Gastrocnemius medialis (tissue), 4 donors: Measurements from ENCODE around the gene NAPSA. TPM values are rescaled to one million over a fixed set of nuclear protein-coding genes. Genes with fewer than 3 reads are reported as not detected.

ENCODE experiments used
- ATAC-seq, 2 donors: fragments of 150-250 bp; one replicate each; pipeline ENCODE4 v1.9.1; 2016
- DNase-seq, 2 donors: peaks; one replicate each; pipeline ENCODE4 v3.0.0-alpha.2; 2019
- H3K27ac ChIP-seq, 4 donors: fragments of 200-600 bp; sonication (generic); 1 replicate in 1 of 4; 2 replicates in 3 of 4; pipeline ENCODE4 v1.5.1; 2016 to 2018; ENCODE audit warnings: mild to moderate bottlenecking in 2 of 4, moderate library complexity in 1 of 4
- H3K27me3 ChIP-seq, 3 donors: fragments of 200-600 bp; sonication (generic) in 2 of 3; 1 replicate in 1 of 3; 2 replicates in 2 of 3; pipeline versions ENCODE4 v1.5.1 to v1.6.0; 2016 to 2019; ENCODE audit warnings: mild to moderate bottlenecking in 1 of 3, moderate library complexity in 1 of 3
- H3K36me3 ChIP-seq, 2 donors: fragments of 200-600 bp; sonication (generic) in 1 of 2; one replicate each; pipeline ENCODE4 v1.5.1; 2017 to 2018
- H3K4me1 ChIP-seq, 2 donors: fragments of 200-600 bp; sonication (generic) in 1 of 2; one replicate each; pipeline ENCODE4 v1.5.1; 2016 to 2017; ENCODE audit warnings: mild to moderate bottlenecking in 2 of 2
- H3K4me3 ChIP-seq, 4 donors: fragments of 200-600 bp; sonication (generic) in 3 of 4; 1 replicate in 1 of 4; 2 replicates in 3 of 4; pipeline ENCODE4 v1.5.1; 2016 to 2019; ENCODE audit warnings: mild to moderate bottlenecking in 2 of 4
- H3K9me3 ChIP-seq, 3 donors: fragments of 200-600 bp; sonication (generic) in 2 of 3; 1 replicate in 1 of 3; 2 replicates in 2 of 3; pipeline ENCODE4 v1.5.1; 2016 to 2019
- CTCF ChIP-seq, 5 experiments: fragments of 450-650 bp in 3 of 5; fragments of 200-600 bp in 2 of 5; sonication (generic) in 2 of 5; IDR thresholded peaks in 4 of 5; conservative IDR thresholded peaks in 1 of 5; 1 replicate in 4 of 5; 2 replicates in 1 of 5; pipeline ENCODE4 v1.5.1; 2016 to 2019; ENCODE audit warnings: antibody characterized with exemption in 5 of 5, mild to moderate bottlenecking in 3 of 5, moderate library complexity in 3 of 5
- POLR2A ChIP-seq, 2 donors: fragments of 450-650 bp; IDR thresholded peaks; one replicate each; pipeline ENCODE4 v1.6.1; 2017; ENCODE audit warnings: antibody characterized with exemption in 2 of 2, mild to moderate bottlenecking in 2 of 2, moderate library complexity in 2 of 2
- in situ Hi-C, 4 donors: fragments of 200-750 bp; cut with MboI; loops; one replicate each; pipeline versions ENCODE4 v1.15.0 to v1.8.0; 2017; ENCODE audit warnings: low sequenced_read_pairs in 4 of 4
- intact Hi-C: fragments of 100-400 bp; cut with DNase I; formaldehyde crosslinking; loops from one replicate; pipeline ENCODE4 v1.15.1; 2023; ENCODE audit warnings: low total_unique reads
- total RNA-seq, 4 donors: library from RNA; depleted of rRNA; stranded (reverse); fragments of >200 nt; gene quantifications; one replicate each; pipeline versions ENCODE4 v1.1.0 to v1.2.3, GENCODE V29; 2016

NAPSA gene
- total RNA-seq, 4 donors from 2014 or later, result 0.09 TPM; not detected in 3

- Histone ChIP-seq H3K36me3 (peaks cover 0 to 42% of the 10 kb centered on the region in 2 donors), H3K27ac (no peak overlapping the region), H3K27me3 (peaks cover 21 to 32% (median 31%) of the 10 kb centered on the region in 3 donors), H3K4me3 (no peak overlapping the region), H3K9me3 (no peaks in the 10 kb centered on the region), H3K4me1 (no peaks in the 10 kb centered on the region)
- in situ Hi-C loops (no loop called here), intact Hi-C loops (no loop called here)
- no peak for DNase-seq
- ATAC-seq, result no peak
- TF ChIP-seq CTCF (IDR thresholded peaks at IDR 0.05 in 4 of 5, conservative IDR thresholded peaks at IDR 0.05 in 1 of 5) (no peak), POLR2A (IDR thresholded peaks at IDR 0.05) (no peak)
Observed at GRCh38 chr19:50308991-50309390, 56.4 kb downstream of the NAPSA start.

Other genes starting within 250 kb of the NAPSA start
- not detected for gene IZUMO2, start 202.4 kb downstream of the NAPSA start, total RNA-seq
- 100 to 1,000 TPM; 103 to 174 (median 141) TPM for gene MYH14, start 162.0 kb downstream of the NAPSA start, total RNA-seq
- 1 to 10 TPM in 1 of 4 donors, under 1 TPM in 3; 0.25 to 1.4 (median 0.53) TPM for gene KCNC3, start 36.3 kb downstream of the NAPSA start, total RNA-seq
- gene NR1H2, start 10.8 kb upstream of the NAPSA start, total RNA-seq, result 100 to 1,000 TPM; 155 to 232 (median 200) TPM
- 10 to 100 TPM in 1 of 4 donors, 1 to 10 TPM in 3; 4.0 to 18.3 (median 6.0) TPM for gene POLD1, start 18.7 kb upstream of the NAPSA start, total RNA-seq
- gene SPIB, start 53.3 kb upstream of the NAPSA start, total RNA-seq, result under 1 TPM in 1 of 4 donors, not detected in 3; 0.15 TPM
- 100 to 1,000 TPM; 358 to 988 (median 442) TPM for gene MYBPC2, start 67.3 kb upstream of the NAPSA start, total RNA-seq
- 10 to 100 TPM; 29.2 to 67.4 (median 45.4) TPM for gene EMC10, start 110.9 kb upstream of the NAPSA start, total RNA-seq
- gene GARIN5A, start 111.2 kb upstream of the NAPSA start, total RNA-seq, result 10 to 100 TPM in 1 of 4 donors, 1 to 10 TPM in 2, not detected in 1; 1.2 to 11.0 (median 1.9) TPM
- 10 to 100 TPM; 22.1 to 36.9 (median 27.8) TPM for gene JOSD2, start 145.6 kb upstream of the NAPSA start, total RNA-seq
- not detected for gene ASPDH, start 148.3 kb upstream of the NAPSA start, total RNA-seq
- gene LRRC4B, start 202.8 kb upstream of the NAPSA start, total RNA-seq, result under 1 TPM in 3 of 4 donors, not detected in 1; 0.33 to 0.81 (median 0.34) TPM